ENCODE results near the gene CTIF.

Gene CTIF

GRCh38 chr18:48534364-48534763, 4.5 kb upstream of the CTIF start:
- DNase-seq: no peak

DNA sequence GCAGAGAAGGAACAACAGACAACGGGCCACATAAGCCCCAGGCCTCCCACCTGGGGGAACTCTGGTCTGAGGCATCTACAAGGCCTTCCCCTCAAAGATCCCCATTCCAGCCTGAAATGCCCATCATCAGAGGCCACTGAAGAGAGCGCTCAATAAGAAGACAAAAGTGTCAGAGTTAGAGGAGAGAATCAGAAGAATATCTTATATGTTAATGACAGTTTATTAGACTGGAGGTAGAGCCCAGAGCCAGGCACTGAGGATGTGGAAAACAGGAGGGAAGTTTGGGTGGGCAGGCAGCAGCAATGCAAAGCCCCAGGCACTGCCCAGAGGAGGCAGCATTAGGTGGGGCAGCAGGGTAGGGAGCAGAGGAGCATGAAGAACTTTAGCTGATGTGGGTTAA, 2.9 kb upstream of the CTIF start:
- DNase-seq: no peak

- DNase-seq: no peak
Measured at GRCh38 chr18:48536516-48536915, 2.3 kb upstream of the CTIF start.

- DNase-seq: peak; percentile 30
Measured at GRCh38 chr18:48539406-48540250, 797 bp downstream of the CTIF start.

GRCh38 chr18:48540251-48541025, 1.6 kb downstream of the CTIF start:
- DNase-seq: peak; percentile 47

DNA sequence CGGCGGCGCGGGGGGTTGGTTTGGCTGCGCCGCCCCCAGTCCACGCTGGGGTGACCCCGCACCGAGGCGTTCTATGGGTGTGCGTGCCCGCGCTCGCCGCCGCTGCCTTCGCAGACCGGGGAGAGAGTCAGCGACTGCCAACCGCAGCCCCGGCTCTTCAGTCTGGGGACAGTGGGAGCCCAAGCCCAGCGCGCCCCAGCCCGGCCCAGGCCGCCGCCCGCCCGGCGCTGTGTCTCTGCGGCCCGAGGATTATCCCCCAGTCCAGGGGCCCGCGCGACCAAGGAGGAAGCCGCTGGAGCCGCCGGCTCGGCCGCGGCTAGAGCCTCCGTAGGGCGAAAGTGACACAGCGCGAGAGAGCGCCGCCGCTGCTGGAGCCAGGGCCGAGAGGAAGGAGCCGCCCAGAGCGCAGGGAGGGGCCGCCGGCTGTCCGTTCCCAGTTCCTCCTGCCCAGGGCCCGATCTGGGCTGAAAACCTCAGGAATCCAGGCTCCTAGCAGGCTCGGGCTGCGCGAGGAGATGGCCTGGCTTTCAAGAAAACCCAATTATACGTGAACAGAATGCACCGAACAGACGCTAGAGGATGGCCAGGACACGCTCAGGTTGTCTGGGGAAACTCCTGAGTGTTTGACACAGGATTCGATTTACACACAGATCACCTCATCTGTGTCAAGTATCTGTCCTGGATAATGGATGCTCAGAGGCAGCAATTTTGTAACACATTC, 2.4 kb downstream of the CTIF start:
- DNase-seq: peak; percentile 49

- DNase-seq: no peak
Measured at GRCh38 chr18:48541747-48542400, 3.0 kb downstream of the CTIF start.

DNA sequence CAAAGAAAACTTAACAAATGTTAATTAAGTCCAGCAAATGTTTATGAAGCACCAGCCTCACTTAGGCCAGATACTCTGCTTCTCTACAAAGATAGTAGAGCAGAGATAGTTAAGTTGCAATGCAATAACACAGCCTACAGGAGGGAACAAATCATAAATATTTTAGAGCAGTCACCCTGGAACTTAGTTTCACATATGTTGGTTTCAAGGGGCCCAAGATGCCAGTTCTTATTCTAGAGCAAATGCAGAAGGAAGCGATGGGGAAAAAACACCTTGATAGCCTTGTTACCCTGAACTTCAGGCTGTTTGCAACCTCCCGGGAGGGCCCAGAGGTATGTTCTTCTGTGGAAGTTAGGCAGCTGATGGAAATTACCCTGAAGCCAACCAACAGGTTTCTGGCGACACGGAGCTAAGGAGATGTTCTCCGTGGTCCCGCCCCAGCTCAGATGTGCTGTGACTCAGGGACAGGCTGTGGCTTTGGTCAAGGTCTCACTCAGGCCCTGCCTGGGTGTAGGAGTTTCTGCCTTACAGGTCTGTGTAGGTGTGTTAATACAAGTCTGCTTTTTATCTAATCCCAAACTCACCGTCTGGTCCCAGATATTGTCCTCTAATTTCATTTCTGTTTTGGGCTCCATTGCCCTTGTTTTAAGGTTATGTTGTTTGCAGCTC, 3.8 kb downstream of the CTIF start:
- no peak for DNase-seq

DNA sequence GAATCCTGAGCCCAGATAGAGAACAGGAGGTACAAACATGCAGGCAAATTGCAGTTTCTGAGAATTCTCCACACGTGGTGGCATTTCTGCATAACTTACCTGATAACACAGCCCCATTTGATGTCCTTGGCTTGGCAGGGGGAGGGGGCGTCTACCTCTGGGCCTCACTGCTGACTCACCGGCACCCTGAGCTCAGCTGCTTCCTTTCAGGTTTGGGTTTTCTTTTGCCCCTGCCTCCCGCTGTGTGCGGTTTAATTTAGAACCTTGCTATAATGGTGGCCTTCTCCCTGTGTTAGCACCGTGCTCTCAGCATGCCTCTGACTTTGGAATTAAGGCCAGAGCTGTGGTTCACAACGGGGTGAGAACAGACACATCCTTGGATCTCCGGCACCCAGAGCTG, 4.4 kb downstream of the CTIF start:
- DNase-seq: no peak

- DNase-seq: no peak
Measured at GRCh38 chr18:48544116-48544515, 5.3 kb downstream of the CTIF start.

- no peak for DNase-seq
Measured at GRCh38 chr18:48544661-48545415, 6.0 kb downstream of the CTIF start.

DNA sequence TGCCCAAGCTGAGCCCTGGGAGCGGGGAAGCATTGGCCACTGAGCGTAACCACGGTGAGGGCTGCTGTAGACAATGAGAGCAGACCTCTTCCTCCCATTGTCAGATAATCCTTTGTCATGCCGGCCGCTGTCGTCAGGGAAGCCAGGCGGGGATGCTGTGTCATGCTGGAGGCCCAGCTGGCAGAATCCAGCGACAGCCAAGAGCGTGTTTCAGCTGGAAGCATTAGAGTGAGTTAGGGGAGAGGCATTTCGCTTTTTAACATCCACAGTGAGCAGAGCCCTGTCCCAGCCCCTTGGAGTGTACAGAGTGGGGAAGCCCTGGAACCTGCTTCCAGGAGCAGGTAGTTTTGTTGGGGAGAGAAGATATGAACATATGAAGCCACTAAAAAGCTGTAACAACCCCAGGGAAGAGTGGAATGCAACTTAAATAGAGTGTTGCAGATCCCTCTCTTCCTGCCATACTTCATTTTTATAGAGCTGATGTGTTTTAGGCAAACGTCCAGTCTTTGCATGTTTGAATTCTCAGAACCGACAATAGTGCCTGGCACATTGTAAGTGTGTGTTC, 7.0 kb downstream of the CTIF start:
- DNase-seq: no peak

GRCh38 chr18:48546396-48546795, 7.6 kb downstream of the CTIF start:
- DNase-seq: no peak

DNA sequence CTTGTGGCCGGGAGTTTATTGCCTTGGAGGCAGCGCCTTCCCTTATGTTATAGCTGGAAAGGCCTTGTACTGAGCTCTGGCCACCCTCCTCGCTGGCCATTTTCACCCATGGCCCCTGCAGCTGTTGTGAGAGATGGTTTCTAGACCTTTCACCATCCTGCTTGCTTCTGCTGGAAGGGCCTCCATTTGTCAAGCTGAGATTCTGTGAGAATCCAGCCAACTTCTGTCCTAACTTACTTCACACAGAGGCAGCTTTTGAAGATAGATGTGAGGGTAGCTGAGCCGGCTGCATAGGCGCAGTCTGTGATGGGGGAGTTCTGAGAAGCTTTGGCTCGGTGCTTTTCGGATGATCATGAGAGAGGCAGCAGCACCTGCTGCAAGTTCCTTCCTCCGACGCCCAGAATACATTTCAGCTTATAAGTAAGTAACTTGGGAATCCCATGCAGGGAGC, 8.7 kb downstream of the CTIF start:
- no peak for DNase-seq

- no peak for DNase-seq
Measured at GRCh38 chr18:48548011-48548771, 9.4 kb downstream of the CTIF start.

DNA sequence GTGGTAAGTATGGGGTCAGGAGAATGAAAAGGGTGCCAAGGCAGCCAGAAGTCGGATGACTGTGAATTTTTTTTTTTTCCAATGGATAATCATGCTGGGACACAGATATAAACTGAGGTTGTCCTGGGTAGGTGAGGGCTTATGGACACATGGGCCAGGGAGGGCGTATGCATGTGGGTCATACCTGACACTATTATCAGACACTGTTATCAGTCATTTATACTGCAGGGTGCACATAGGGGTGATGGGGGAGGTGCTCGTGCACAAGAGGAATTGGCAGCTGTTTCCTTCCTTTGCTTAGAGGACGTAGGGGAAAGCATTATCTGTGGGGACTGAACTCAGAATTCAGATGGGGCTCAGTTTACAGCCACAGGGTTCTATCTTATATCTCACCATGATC, 10.1 kb downstream of the CTIF start:
- DNase-seq: no peak

DNA sequence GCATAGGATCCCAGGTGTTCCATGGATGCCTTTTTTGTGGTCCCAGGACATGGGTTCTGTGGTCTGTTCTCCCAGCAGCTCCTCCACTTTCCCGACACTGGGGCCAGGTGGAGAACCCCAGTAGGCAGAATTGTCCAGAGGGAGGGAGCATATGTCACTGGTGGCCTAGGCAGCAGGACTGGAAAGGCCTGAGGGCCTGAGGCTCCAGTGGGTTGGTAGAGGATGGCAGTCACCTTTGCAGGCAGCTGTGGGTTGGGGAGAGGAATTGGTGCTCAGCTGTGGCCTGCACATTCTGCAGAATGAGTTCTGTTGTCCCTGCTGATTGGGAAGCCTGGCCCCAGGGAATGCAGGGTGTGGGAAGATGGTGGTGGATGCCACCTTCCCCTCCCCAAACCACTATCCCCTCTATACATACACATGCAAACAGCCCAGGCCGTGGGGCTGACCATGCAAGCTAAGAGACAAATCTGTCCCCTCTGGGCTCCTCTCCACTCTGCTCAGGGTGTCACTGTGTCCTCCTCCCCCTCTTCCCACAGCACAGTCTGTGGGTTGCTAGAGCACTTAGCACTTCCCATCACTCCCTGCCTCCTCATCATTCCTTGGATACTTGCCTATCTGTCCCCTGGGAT, 11.4 kb downstream of the CTIF start:
- DNase-seq: no peak

GRCh38 chr18:48551100-48551499, 12.3 kb downstream of the CTIF start:
- DNase-seq: no peak

- DNase-seq: no peak
Measured at GRCh38 chr18:48552130-48552529, 13.3 kb downstream of the CTIF start.

DNA sequence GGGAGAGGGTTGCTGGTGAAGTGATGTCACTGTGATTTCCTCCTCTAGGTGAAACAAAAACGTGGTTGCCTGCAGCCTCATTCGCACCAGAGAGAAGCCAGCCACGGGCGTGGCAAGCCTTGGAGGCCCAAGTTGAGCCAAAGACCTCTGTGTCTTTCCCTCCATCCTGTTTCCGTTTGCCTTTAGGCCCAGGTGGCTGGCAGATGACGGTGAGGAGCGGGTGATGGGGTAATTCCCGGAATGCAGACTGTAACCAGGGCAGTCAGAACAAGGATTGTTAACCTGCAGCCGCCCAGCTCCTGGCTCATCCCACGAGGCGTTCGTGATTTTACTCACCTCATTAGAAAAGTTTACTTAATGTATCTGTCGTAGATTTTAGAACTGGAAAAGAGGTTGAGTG, 14.4 kb downstream of the CTIF start:
- DNase-seq: no peak

Measured in NCI-H526 treated with DMSO at 0.1 percent for 48 hours (cell line).